HG03280 (cell line): ENCODE measurements around the gene CYTIP.
"Not testable (repeated sequence)": the region's sequence is repeated elsewhere in the genome, so short reads cannot be mapped to it uniquely, and the experiment has no call there.

ENCODE experiments used
- ATAC-seq: cut with Tn5 transposase; IDR thresholded peaks from one replicate; pipeline ENCODE4 v1.9.1; 2021; ENCODE audit warnings: mild to moderate bottlenecking, moderate library complexity; ENCODE audit not compliant: unreplicated experiment

CYTIP gene

DNA sequence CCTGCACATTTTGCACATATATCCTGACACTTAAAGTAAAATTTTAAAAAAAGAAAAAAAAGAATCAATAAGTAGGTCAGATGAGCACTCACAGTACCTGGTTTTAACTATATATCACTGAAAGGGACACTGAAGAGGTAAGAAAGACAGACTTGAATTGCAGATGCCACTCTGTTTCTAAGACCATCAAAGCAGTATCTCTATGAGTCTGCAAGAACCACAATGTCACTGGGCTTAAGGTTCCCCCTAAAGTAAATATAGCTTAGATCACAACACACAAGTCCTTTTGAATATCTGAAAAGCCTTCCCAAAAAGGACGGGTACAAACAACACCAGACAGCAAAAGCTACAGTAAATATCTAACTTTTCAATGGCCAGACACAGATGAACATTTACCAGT, 57.6 kb downstream of the CYTIP start:
- ATAC-seq, result no peak

DNA sequence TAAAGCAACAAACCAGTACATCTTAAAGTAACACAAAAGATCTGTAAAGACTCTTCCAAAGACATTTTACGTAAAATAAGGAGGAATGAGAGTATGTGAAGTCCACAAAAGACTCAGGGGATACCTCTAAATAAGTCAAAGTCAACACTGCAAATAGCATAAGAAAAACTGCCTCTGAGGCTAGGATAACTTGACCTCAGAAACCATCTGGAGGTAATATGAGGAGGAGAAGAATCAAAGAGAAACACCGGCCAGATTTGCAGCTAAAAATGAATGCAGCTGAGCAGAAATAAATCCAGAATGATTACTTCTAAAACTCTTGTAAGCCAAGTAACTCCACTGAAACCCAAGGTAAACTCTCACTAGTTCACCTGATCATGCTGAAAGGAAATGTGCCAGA, 66.0 kb downstream of the CYTIP start:
- ATAC-seq, result no peak

DNA sequence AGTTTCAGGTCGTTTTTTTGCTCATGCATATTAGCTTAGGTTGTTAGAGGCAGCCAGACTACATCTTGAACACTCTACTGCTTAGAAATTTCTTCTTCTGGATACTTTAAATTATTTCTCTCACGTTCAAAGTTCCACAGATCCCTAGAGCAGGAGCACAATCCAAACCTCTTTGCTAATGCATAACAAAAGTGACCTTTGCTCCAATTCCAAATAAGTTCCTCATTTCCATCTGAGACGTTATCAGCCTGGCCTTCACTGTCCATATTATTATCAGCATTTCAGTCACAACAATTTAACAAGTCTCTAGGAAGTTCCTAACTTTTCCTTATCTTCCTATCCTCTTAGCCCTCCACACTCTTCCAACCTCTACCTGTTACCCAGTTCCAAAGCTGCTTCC, 67.8 kb downstream of the CYTIP start:
- no peak for ATAC-seq

DNA sequence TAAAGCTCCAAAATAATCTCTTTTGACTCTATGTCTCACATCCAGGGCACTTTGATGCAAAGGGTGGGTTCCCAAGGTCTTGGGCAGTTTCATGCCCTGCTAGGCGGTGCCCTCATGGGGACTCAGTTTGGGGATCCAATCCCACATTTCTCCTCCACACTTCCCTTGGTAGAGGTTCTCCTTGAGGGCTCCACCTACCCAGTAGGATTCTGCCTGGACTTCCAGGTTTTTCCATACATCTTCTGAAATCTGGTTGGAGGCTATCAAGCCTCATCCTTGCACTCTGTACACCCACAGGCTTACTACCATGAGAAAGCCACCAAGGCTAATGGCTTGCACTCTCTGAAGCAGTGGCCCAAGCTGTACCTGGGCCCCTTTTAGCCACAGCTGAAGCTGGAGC, 68.5 kb downstream of the CYTIP start:
- no peak for ATAC-seq

DNA sequence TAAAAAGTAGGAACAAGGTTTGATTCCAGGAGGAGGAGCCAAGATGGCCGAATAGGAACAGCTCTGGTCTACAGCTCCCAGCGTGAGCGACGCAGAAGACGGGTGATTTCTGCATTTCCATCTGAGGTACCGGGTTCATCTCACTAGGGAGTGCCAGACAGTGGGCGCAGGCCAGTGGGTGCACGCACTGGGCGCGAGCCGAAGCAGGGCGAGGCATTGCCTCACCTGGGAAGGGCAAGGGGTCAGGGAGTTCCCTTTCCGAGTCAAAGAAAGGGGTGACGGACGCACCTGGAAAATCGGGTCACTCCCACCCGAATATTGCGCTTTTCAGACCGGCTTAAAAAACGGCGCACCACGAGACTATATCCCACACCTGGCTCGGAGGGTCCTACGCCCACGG, 75.4 kb downstream of the CYTIP start:
- ATAC-seq, result not testable (repeated sequence)

DNA sequence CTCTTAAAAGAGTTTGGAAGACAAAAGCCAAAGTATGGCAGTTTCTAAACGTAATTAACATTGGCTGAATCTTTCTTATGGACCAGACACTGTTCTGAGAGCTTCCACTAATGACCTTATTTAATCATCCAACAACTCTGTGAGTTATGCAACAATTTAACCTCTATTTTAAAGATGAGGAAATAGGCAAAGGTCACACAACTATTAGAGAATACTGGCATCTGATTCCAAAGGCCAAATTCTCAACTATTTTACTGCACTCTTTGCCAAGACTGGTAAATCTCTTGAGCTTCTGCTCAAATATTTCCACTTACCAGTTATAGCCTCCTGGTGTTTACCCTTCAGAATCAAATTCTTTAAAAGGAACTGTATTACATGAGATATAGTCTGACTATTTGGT, 76.2 kb downstream of the CYTIP start:
- ATAC-seq, result no peak
